ENCODE measurements around the gene DLK1.

- TF ChIP-seq POLR2A (IDR thresholded peaks at IDR 0.05; ENCODE audit: low read length) (no peak), CTCF (IDR thresholded peaks at IDR 0.05) (no peak), ZNF302 (CRISPR knock-in tag; IDR thresholded peaks at IDR 0.05) (no peak), MYC (IDR thresholded peaks at IDR 0.05; ENCODE audit: borderline replicate concordance, low read length) (no peak), REST (IDR thresholded peaks at IDR 0.05) (no peak), RNF2 (IDR thresholded peaks at IDR 0.05; ENCODE audit: borderline replicate concordance, low read depth) (no peak), CHD2 (IDR thresholded peaks at IDR 0.05; ENCODE audit: low read length, partially characterized antibody) (no peak), CEBPB (IDR thresholded peaks at IDR 0.05) (no peak), RCOR1 (IDR thresholded peaks at IDR 0.05; ENCODE audit: low read depth, low read length) (no peak), HEYL (CRISPR knock-in tag; IDR thresholded peaks at IDR 0.05) (no peak), JUN (IDR thresholded peaks at IDR 0.05) (no peak), BHLHE40 (IDR thresholded peaks at IDR 0.05; ENCODE audit: low read depth, low read length) (no peak)
Measured at GRCh38 chr14:100774164-100774537, 47.5 kb downstream of the DLK1 start.

All from A549 (cell line).